Lung (tissue), 12 donors: ENCODE results near the gene PTCHD4. TPM values are rescaled to one million over a fixed set of nuclear protein-coding genes. Genes with fewer than 3 reads are reported as not detected.

ENCODE experiments used
- ATAC-seq: fragments of 200-7000 bp; cut with Tn5 transposase; one replicate; pipeline ENCODE4 v1.9.1; 2020; ENCODE audit warnings: moderate number of reproducible peaks; ENCODE audit not compliant: insufficient read depth, low FRiP score
- DNase-seq, 3 donors: peaks; one replicate each; pipeline ENCODE4 v3.0.0-alpha.2; 2013 to 2017
- H3K27ac ChIP-seq, 2 donors: one replicate each; pipeline ENCODE4 v1.5.1; 2013; ENCODE audit warnings: mild to moderate bottlenecking in 2 of 2, moderate library complexity in 2 of 2, control low read depth in 1 of 2, inconsistent platforms in 1 of 2, low read depth in 1 of 2, low read length in 1 of 2
- H3K27me3 ChIP-seq, 3 donors: one replicate each; pipeline ENCODE4 v1.5.1; 2013; ENCODE audit warnings: low read length in 2 of 3; ENCODE audit not compliant: control insufficient read depth in 3 of 3, insufficient read depth in 3 of 3
- H3K36me3 ChIP-seq, 4 donors: one replicate each; pipeline ENCODE4 v1.5.1; 2013; ENCODE audit warnings: low read length in 4 of 4, mild to moderate bottlenecking in 1 of 4, moderate library complexity in 1 of 4; ENCODE audit not compliant: control insufficient read depth in 4 of 4, insufficient read depth in 4 of 4
- H3K4me1 ChIP-seq, 5 donors: one replicate each; pipeline ENCODE4 v1.5.1; 2013; ENCODE audit warnings: low read length in 5 of 5, mild to moderate bottlenecking in 2 of 5, moderate library complexity in 1 of 5; ENCODE audit not compliant: control insufficient read depth in 5 of 5, insufficient read depth in 5 of 5
- H3K4me3 ChIP-seq: one replicate; pipeline ENCODE4 v1.5.1; 2013; ENCODE audit warnings: mild to moderate bottlenecking, control low read depth, moderate library complexity
- H3K9ac ChIP-seq, 2 donors: one replicate each; pipeline ENCODE4 v1.5.1; 2013; ENCODE audit warnings: low read length in 2 of 2, control low read depth in 1 of 2; ENCODE audit not compliant: insufficient read depth in 1 of 2
- H3K9me3 ChIP-seq, 4 donors: one replicate each; pipeline ENCODE4 v1.5.1; 2013; ENCODE audit warnings: low read length in 3 of 4, mild to moderate bottlenecking in 1 of 4, moderate library complexity in 1 of 4; ENCODE audit not compliant: control insufficient read depth in 4 of 4, insufficient read depth in 3 of 4
- CTCF ChIP-seq: IDR thresholded peaks from 2 replicates; pipeline ENCODE4 v1.5.1; 2012; ENCODE audit warnings: mild to moderate bottlenecking; ENCODE audit errors: control extremely low read depth, extremely low read depth
- WGBS, 2 donors: extraction: QIAGEN DNeasy Blood & Tissue Kit; methylation state at CpG; one replicate each; pipeline ENCODE4 v1.1.7; 2013; 5-methylcytosine and 5-hydroxymethylcytosine counted together
- polyA plus RNA-seq, 2 donors: library from polyadenylated mRNA; stranded (reverse); fragments of 200-250 nt; gene quantifications; one replicate each; pipeline ENCODE4 v1.2.1, GENCODE V29; 2013
- total RNA-seq, 2 donors: library from RNA; depleted of rRNA in 1 of 2; stranded (reverse); fragments of >200 nt in 1 of 2; gene quantifications; one replicate each; pipeline ENCODE4 v1.2.1, GENCODE V29; 2014 to 2021
- donor health status: control.
- donor health status: control.
- donor health status: Bipolar disorder and iron deficiency.
- donor health status: healthy.
- donor health status: DM: yes; HTN: yes; CAD: no.

The PTCHD4 gene
- total and polyA plus RNA-seq, 4 donors, result 0.03 to 0.52 (median 0.22) TPM

GRCh38 chr6:48080227-48081009 lies 30.6 kb downstream of the PTCHD4 start:
- DNase-seq (peak; percentile 29 to 72 (median 72)), ATAC-seq (no peak)
- H3K9ac ChIP-seq, result no peak overlapping the region
- H3K36me3 ChIP-seq, result no peaks in the 10 kb centered on the region
- no peak overlapping the region for H3K27ac ChIP-seq
- WGBS, 2 donors, result 61 to 68% methylated on average over 4 of the region's 4 CpGs
- peaks cover 0 to 9% (median 5%) of the 10 kb centered on the region in 5 donors for H3K4me1 ChIP-seq
- H3K9me3 ChIP-seq, result peaks cover 0 to 2% (median 1%) of the 10 kb centered on the region in 4 donors
- no peaks in the 10 kb centered on the region for H3K27me3 ChIP-seq
- H3K4me3 ChIP-seq, result no peak overlapping the region
- TF ChIP-seq CTCF, result no peak

- ATAC-seq (no peak), DNase-seq (no peak)
- H3K4me3 ChIP-seq, result no peak overlapping the region
- no peak for TF ChIP-seq CTCF
- H3K27ac ChIP-seq, result no peak overlapping the region
- no peaks in the 10 kb centered on the region for H3K36me3 ChIP-seq
- peaks cover 0 to 23% (median 5%) of the 10 kb centered on the region in 5 donors for H3K4me1 ChIP-seq
- no peak overlapping the region for H3K9ac ChIP-seq
- peaks cover 0 to 2% (median 0%) of the 10 kb centered on the region in 4 donors for H3K9me3 ChIP-seq
- H3K27me3 ChIP-seq, result no peaks in the 10 kb centered on the region
These were observed 32.9 kb downstream of the PTCHD4 start for GRCh38 chr6:48078120-48078519.

- no peak for ATAC-seq
- peaks cover 0 to 2% (median 0%) of the 10 kb centered on the region in 4 donors for H3K9me3 ChIP-seq
- H3K27ac ChIP-seq, result no peak overlapping the region
- no peak for DNase-seq
- H3K36me3 ChIP-seq, result no peaks in the 10 kb centered on the region
- H3K4me1 ChIP-seq, result peaks cover 0 to 17% (median 2%) of the 10 kb centered on the region in 5 donors
- no peak overlapping the region for H3K4me3 ChIP-seq
- no peak for TF ChIP-seq CTCF
- no peak overlapping the region for H3K9ac ChIP-seq
- H3K27me3 ChIP-seq, result no peaks in the 10 kb centered on the region
These were observed 35.8 kb downstream of the PTCHD4 start for GRCh38 chr6:48075181-48075580.
